ENCODE results near the gene XXYLT1. TPM values are rescaled to one million over a fixed set of nuclear protein-coding genes. Genes with fewer than 3 reads are reported as not detected.

The XXYLT1 gene
- polyA plus RNA-seq, 4 donors, result 0.81 to 11.7 (median 4.6) TPM

- peaks cover 0 to 20% (median 6%) of the 10 kb centered on the region in 3 donors for H3K4me1 ChIP-seq (ENCODE audit: control insufficient read depth in 3 of 3, insufficient read depth in 2 of 3, low read depth in 1 of 3, low read length in 2 of 3)
- DNase-seq (no peak), FAIRE-seq (no peak)
- no peaks in the 10 kb centered on the region for H3K27me3 ChIP-seq (ENCODE audit: control insufficient read depth in 3 of 3, insufficient read depth in 3 of 3, low read length in 3 of 3)
- H3K27ac ChIP-seq (ENCODE audit: low read depth in 1 of 3, low read length in 2 of 3), result no peak overlapping the region
- no peaks in the 10 kb centered on the region for H3K9me3 ChIP-seq (ENCODE audit: control insufficient read depth in 2 of 2, insufficient read depth in 1 of 2, low read depth in 1 of 2, low read length in 1 of 2)
- H3K36me3 ChIP-seq (ENCODE audit: control insufficient read depth in 3 of 3, insufficient read depth in 2 of 3, low read depth in 1 of 3, low read length in 3 of 3), result peaks cover 0 to 14% (median 4%) of the 10 kb centered on the region in 3 donors
- no peak overlapping the region for H3K4me3 ChIP-seq (ENCODE audit: low read depth in 1 of 3, low read length in 3 of 3)
- WGBS, 3 donors, result 72 to 87% (median 78%) methylated on average over 11 of the region's 11 CpGs
Measured at GRCh38 chr3:195263193-195263924, 7.6 kb downstream of the XXYLT1 start.

- Histone ChIP-seq H3K4me3 (ENCODE audit: low read depth in 1 of 3, low read length in 3 of 3) (no peak overlapping the region), H3K9me3 (ENCODE audit: control insufficient read depth in 2 of 2, insufficient read depth in 1 of 2, low read depth in 1 of 2, low read length in 1 of 2) (no peaks in the 10 kb centered on the region), H3K4me1 (ENCODE audit: control insufficient read depth in 3 of 3, insufficient read depth in 2 of 3, low read depth in 1 of 3, low read length in 2 of 3) (peaks cover 0 to 27% (median 6%) of the 10 kb centered on the region in 3 donors), H3K36me3 (ENCODE audit: control insufficient read depth in 3 of 3, insufficient read depth in 2 of 3, low read depth in 1 of 3, low read length in 3 of 3) (peaks cover 0 to 14% (median 4%) of the 10 kb centered on the region in 3 donors), H3K27me3 (ENCODE audit: control insufficient read depth in 3 of 3, insufficient read depth in 3 of 3, low read length in 3 of 3) (no peaks in the 10 kb centered on the region), H3K27ac (ENCODE audit: low read depth in 1 of 3, low read length in 2 of 3) (no peak overlapping the region)
- FAIRE-seq (no peak), DNase-seq (no peak)
- WGBS, 3 donors, result 92 to 97% (median 97%) methylated on average over 2 of the region's 2 CpGs
Measured at GRCh38 chr3:195261925-195262324, 9.0 kb downstream of the XXYLT1 start.

GRCh38 chr3:195260280-195260905 lies 10.6 kb downstream of the XXYLT1 start:
- no peak for FAIRE-seq

GRCh38 chr3:195259475-195260279 lies 11.3 kb downstream of the XXYLT1 start:
- Histone ChIP-seq H3K4me3 (ENCODE audit: low read depth in 1 of 3, low read length in 3 of 3) (peak overlapping the region; percentile 52 to 86 (median 67)), H3K36me3 (ENCODE audit: control insufficient read depth in 3 of 3, insufficient read depth in 2 of 3, low read depth in 1 of 3, low read length in 3 of 3) (peaks cover 0 to 18% (median 0%) of the 10 kb centered on the region in 3 donors), H3K27me3 (ENCODE audit: control insufficient read depth in 3 of 3, insufficient read depth in 3 of 3, low read length in 3 of 3) (no peaks in the 10 kb centered on the region), H3K9me3 (ENCODE audit: control insufficient read depth in 2 of 2, insufficient read depth in 1 of 2, low read depth in 1 of 2, low read length in 1 of 2) (no peaks in the 10 kb centered on the region), H3K4me1 (ENCODE audit: control insufficient read depth in 3 of 3, insufficient read depth in 2 of 3, low read depth in 1 of 3, low read length in 2 of 3) (peaks cover 0 to 27% (median 6%) of the 10 kb centered on the region in 3 donors), H3K27ac (ENCODE audit: low read depth in 1 of 3, low read length in 2 of 3) (peak overlapping the region; percentile 86 to 98 (median 89))
- DNase-seq (peak; percentile 84 to 96), FAIRE-seq (no peak)
- WGBS, 3 donors, result 1 to 2% (median 2%) methylated on average over 41 to 82 of the region's 82 CpGs

More at GRCh38 chr3:195260280-195260905, 10.6 kb downstream of the XXYLT1 start:
- H3K4me3 ChIP-seq (ENCODE audit: low read depth in 1 of 3, low read length in 3 of 3), result peak overlapping the region; percentile 52 to 86 (median 67)
- peak in 1 of 2 donors; percentile 45 for DNase-seq
- peaks cover 0 to 27% (median 6%) of the 10 kb centered on the region in 3 donors for H3K4me1 ChIP-seq (ENCODE audit: control insufficient read depth in 3 of 3, insufficient read depth in 2 of 3, low read depth in 1 of 3, low read length in 2 of 3)
- no peaks in the 10 kb centered on the region for H3K9me3 ChIP-seq (ENCODE audit: control insufficient read depth in 2 of 2, insufficient read depth in 1 of 2, low read depth in 1 of 2, low read length in 1 of 2)
- peak overlapping the region; percentile 72 to 89 (median 86) for H3K27ac ChIP-seq (ENCODE audit: low read depth in 1 of 3, low read length in 2 of 3)
- whole genome bisulfite sequencing, 3 donors, result 3 to 5% (median 5%) methylated on average over 27 to 41 of the region's 41 CpGs
- H3K36me3 ChIP-seq (ENCODE audit: control insufficient read depth in 3 of 3, insufficient read depth in 2 of 3, low read depth in 1 of 3, low read length in 3 of 3), result peaks cover 0 to 12% (median 0%) of the 10 kb centered on the region in 3 donors
- no peaks in the 10 kb centered on the region for H3K27me3 ChIP-seq (ENCODE audit: control insufficient read depth in 3 of 3, insufficient read depth in 3 of 3, low read length in 3 of 3)

- peak overlapping the region in 2 of 3 donors; percentile 67 to 86 for H3K4me3 ChIP-seq (ENCODE audit: low read depth in 1 of 3, low read length in 3 of 3)
- H3K9me3 ChIP-seq (ENCODE audit: control insufficient read depth in 2 of 2, insufficient read depth in 1 of 2, low read depth in 1 of 2, low read length in 1 of 2), result no peaks in the 10 kb centered on the region
- peaks cover 0 to 27% (median 6%) of the 10 kb centered on the region in 3 donors for H3K4me1 ChIP-seq (ENCODE audit: control insufficient read depth in 3 of 3, insufficient read depth in 2 of 3, low read depth in 1 of 3, low read length in 2 of 3)
- DNase-seq, result no peak
- peak overlapping the region; percentile 86 to 98 (median 89) for H3K27ac ChIP-seq (ENCODE audit: low read depth in 1 of 3, low read length in 2 of 3)
- H3K27me3 ChIP-seq (ENCODE audit: control insufficient read depth in 3 of 3, insufficient read depth in 3 of 3, low read length in 3 of 3), result no peaks in the 10 kb centered on the region
- FAIRE-seq, result no peak
- H3K36me3 ChIP-seq (ENCODE audit: control insufficient read depth in 3 of 3, insufficient read depth in 2 of 3, low read depth in 1 of 3, low read length in 3 of 3), result peaks cover 0 to 20% (median 0%) of the 10 kb centered on the region in 3 donors
- WGBS, 3 donors, result 51 to 55% (median 54%) methylated on average over 7 of the region's 7 CpGs
Measured at GRCh38 chr3:195259154-195259474, 11.8 kb downstream of the XXYLT1 start.

- no peak for FAIRE-seq
- peaks cover 0 to 27% (median 6%) of the 10 kb centered on the region in 3 donors for H3K4me1 ChIP-seq (ENCODE audit: control insufficient read depth in 3 of 3, insufficient read depth in 2 of 3, low read depth in 1 of 3, low read length in 2 of 3)
- no peaks in the 10 kb centered on the region for H3K27me3 ChIP-seq (ENCODE audit: control insufficient read depth in 3 of 3, insufficient read depth in 3 of 3, low read length in 3 of 3)
- H3K27ac ChIP-seq (ENCODE audit: low read depth in 1 of 3, low read length in 2 of 3), result peak overlapping the region; percentile 86 to 98 (median 89)
- WGBS, 3 donors, result 62 to 77% (median 74%) methylated on average over 14 of the region's 14 CpGs
- no peak overlapping the region for H3K4me3 ChIP-seq (ENCODE audit: low read depth in 1 of 3, low read length in 3 of 3)
- H3K36me3 ChIP-seq (ENCODE audit: control insufficient read depth in 3 of 3, insufficient read depth in 2 of 3, low read depth in 1 of 3, low read length in 3 of 3), result peaks cover 0 to 20% (median 0%) of the 10 kb centered on the region in 3 donors
- H3K9me3 ChIP-seq (ENCODE audit: control insufficient read depth in 2 of 2, insufficient read depth in 1 of 2, low read depth in 1 of 2, low read length in 1 of 2), result no peaks in the 10 kb centered on the region
- peak in 1 of 2 donors; percentile 26 for DNase-seq
Measured at GRCh38 chr3:195258449-195259153, 12.4 kb downstream of the XXYLT1 start.

- DNase-seq (peak in 1 of 2 donors; percentile 17), FAIRE-seq (no peak)
- Histone ChIP-seq H3K36me3 (ENCODE audit: control insufficient read depth in 3 of 3, insufficient read depth in 2 of 3, low read depth in 1 of 3, low read length in 3 of 3) (peaks cover 0 to 20% (median 0%) of the 10 kb centered on the region in 3 donors), H3K27ac (ENCODE audit: low read depth in 1 of 3, low read length in 2 of 3) (peak overlapping the region in 2 of 3 donors; percentile 56 to 98), H3K27me3 (ENCODE audit: control insufficient read depth in 3 of 3, insufficient read depth in 3 of 3, low read length in 3 of 3) (no peaks in the 10 kb centered on the region), H3K4me1 (ENCODE audit: control insufficient read depth in 3 of 3, insufficient read depth in 2 of 3, low read depth in 1 of 3, low read length in 2 of 3) (peaks cover 0 to 29% (median 6%) of the 10 kb centered on the region in 3 donors), H3K4me3 (ENCODE audit: low read depth in 1 of 3, low read length in 3 of 3) (no peak overlapping the region), H3K9me3 (ENCODE audit: control insufficient read depth in 2 of 2, insufficient read depth in 1 of 2, low read depth in 1 of 2, low read length in 1 of 2) (no peaks in the 10 kb centered on the region)
- WGBS, 3 donors, result 79 to 85% (median 84%) methylated on average over 16 of the region's 16 CpGs
Measured at GRCh38 chr3:195257454-195258448, 13.2 kb downstream of the XXYLT1 start.

All from small intestine (tissue), 7 donors.